Stimulated activated CD4-positive, alpha-beta T cell treated with anti-CD3 and anti-CD28 coated beads, Interleukin-1b, Interleukin-23, amount 100 ng/mL, for 24 hours (primary cell): ENCODE measurements around the gene GARRE1.
"Not testable (repeated sequence)": the region's sequence is repeated elsewhere in the genome, so short reads cannot be mapped to it uniquely, and the experiment has no call there.

Experiments used
- DNase-seq, 4 experiments: peaks; one replicate each; pipeline ENCODE4 v3.0.0-alpha.2; 2020; ENCODE audit warnings: low read depth in 4 of 4, low spot score in 1 of 4

GARRE1 gene

DNA sequence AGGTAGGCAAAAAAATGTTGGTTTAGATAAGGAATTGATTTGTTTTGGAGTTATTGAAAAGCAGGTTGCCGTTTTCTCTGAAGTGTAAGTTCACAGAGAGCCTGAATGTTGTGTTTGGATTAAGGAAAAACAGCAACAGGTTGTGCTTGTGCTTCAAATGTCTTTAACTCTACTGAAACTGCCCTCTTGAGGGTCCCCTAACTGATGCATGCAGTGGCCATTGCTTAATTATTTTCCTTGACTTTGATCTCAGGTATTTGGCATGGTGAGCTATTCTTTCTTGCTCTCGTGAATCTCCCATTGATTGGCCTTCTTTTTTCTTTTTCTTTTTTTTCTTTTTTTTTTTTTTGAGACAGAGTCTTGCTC lies 3.2 kb downstream of the GARRE1 start:
- DNase-seq: no peak

DNA sequence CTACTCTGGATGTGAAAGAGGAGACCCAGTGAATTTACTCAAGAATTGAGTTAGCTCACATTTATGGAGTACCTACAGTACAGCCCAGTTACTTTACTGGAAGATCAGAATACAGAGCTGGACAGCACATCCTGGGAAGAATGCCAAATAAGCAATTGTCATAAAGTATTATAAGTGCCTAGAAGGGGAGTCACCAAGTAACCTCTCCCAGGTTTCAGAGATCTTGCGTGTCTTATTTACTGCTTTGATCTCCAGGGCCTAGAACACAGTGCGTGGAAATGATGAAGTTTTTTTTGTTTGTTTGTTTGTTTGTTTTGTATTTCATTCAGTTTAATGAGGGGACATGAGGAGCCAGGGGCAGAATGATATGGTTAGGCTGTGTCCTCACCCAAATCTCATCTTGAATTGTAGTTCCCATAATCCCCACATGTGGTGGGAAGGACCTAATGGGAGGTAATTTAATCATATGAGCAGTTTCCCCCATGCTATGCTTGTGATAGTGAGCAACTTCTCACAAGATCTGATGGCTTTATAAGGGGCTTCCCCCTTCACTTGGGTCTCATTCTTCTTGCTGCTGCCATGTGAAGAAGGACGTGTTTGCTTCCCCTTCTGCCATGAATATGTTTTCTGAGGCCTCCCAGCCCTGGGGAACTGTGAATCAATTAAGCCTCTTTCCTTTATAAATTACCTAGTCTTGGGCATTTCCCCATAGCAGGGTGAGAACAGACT lies 5.2 kb downstream of the GARRE1 start:
- DNase-seq: no peak

DNA sequence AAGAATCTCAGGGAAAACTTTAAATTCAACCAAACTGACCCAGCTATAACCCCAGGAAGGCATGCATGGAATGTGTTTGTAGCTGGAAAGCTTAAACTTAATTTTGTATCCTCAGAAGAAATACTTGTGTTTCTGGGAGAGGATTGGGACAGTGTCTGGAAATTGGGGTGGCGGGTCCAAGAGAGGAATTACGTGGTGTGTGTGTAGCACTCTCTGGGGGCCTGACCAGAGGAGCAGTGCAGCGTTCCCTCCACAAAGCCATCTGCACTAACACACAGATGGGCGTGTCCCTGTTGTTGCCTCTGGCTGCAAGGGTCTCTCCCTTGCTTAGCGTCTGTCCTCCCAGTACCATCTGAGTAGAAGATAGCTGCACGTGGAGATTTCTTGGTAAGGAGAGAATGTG lies 6.4 kb downstream of the GARRE1 start:
- DNase-seq: no peak

DNA sequence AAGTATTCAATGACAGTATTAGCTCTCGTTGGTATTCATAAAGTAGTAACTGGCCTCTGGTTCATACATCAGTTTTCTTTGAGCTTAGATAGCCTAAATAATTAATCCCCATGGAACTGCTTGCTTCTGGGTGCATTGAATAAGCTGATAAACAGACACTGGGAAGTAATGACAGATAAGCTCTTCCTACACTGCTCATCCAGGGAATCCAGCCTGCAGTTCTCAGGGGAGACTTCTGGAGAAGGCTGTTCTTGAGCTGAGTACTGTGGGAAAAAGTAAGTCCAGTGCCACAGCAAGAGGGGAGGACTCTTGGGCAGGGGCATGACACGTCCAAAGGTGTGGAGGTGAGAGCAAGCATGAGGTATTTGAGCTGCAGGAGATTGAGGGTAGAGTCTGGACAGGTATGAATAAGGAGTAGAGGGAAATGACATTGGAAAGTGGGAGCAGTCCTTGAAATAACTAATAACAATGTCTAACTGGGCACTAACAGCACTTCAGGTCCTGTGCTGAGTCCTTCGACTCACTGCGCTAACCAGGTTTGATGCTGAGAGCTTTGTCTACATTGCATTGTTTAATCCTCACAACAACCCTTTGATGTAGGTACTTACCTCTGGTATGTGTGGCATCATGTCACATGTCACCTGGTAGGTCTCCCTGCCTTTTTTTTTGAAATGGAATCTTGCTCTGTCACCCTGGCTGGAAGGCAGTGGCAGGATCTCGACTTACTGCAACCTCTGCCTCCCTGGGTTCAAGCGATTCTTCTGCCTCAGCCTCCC lies 7.2 kb downstream of the GARRE1 start:
- DNase-seq: no peak

DNA sequence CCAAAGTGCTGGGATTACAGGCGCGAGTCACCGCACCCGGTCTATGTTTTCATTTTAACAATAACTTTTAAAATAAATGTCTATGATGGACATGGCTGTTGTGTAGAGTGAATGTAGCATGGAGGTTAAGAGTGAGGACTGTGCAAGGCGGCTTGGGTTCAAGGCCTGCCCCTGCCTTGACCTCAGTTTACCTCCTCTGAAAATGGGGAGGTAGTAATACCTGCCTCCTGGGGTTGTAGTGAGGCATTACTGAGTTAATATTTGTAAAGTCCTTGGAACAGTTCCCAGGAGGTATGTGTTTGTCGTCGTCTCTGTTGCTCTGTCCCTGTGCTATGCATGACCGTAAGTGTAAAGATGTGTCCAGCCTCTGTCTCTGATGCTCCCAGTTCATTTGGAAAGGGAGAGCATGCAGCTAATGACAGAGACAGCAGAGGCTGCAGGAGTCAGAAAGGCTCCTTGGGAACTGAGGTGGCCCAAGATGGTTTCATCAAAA lies 9.4 kb downstream of the GARRE1 start:
- no peak for DNase-seq

DNA sequence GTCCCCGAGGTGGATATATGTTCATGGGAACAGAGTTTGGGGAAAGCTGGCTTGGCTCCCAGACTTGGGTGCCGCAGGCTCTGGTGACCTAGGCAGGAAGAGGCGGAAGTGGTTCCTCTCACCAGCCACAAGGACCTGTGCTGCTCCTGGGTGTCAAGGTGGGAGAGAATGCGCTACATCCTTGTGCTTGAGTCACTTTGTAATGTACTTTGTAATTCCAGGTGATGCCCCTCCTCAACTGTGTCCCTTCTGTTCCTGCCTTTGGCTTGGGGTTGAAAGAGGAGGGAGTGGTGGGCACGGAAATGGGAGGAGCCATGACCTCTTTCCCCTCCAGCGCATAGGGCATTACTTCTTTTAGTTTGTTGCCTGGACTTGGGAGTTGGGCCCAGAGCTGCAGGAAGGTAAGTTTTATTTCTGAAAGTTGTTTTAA lies 10.9 kb downstream of the GARRE1 start:
- no peak for DNase-seq

DNA sequence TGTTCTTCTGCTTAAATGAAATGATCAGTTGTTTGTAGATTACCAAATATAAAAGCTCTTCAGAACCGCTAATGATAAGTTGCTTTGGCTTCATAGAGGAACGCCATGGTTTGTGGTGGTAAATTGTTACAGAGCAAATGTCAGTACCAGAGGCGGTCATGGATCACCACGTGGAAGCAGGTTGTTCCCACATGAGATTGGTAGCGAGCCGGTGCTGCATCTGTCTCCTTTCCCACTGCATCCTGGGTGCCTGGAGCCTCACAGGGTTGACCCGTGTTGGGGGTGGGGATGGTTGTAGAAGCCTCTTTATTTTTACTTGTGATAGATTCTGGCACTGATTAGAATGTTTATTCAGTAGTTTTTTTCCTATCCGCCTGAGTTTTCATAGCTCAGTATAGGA lies 14.7 kb downstream of the GARRE1 start:
- DNase-seq: no peak

DNA sequence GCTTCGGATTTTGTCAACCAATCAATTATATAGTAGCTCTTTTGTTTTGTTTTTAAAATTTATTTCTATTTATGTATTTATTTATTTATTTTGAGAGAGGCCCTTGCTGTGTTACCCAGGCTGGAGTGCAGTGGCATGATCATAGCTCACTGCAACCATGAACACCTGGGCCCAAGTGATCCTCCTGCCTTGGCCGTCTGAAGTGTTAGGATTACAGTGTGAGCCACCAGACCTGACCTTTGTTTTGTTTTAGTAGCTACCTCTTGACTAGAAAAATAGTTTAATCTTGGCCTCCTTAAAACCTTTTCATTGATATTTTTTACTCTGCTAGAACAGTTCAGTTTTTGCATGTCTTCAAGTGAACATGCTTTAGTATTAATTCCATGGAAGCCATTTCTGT lies 15.1 kb downstream of the GARRE1 start:
- no peak for DNase-seq

DNA sequence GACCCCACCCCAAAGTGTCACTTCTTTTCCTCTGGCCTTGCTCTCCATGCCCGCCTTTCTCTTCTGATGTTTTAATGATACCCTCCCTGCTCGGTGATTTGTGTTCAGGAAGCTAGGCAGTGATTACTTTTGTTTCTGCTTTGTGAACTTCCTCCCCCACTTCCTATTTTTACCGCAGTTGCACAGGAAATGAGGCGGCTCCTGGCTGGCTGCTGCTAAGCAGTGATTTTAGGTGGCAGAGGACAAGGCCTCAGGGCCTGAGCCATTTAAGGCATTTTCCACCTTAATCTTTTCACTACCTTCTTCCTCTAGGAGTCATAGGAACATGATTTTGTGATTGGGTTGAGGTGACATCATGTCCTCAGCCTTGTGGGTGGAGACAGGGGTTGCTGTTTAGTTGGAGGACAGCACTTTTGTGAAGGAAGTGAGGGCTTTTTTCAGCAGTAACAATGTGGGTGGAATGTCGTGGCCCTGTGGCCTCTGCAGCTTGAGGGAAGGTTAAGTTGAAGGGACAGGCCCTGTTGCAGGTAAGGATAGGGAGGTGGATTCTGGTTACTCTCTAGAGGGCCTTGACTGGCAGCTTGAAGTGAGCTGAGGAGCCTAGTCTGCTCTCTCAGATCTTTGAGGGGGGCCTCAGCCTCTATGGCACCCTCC lies 15.7 kb downstream of the GARRE1 start:
- peak in 3 of 4 experiments; percentile 16 to 39 (median 29) for DNase-seq

DNA sequence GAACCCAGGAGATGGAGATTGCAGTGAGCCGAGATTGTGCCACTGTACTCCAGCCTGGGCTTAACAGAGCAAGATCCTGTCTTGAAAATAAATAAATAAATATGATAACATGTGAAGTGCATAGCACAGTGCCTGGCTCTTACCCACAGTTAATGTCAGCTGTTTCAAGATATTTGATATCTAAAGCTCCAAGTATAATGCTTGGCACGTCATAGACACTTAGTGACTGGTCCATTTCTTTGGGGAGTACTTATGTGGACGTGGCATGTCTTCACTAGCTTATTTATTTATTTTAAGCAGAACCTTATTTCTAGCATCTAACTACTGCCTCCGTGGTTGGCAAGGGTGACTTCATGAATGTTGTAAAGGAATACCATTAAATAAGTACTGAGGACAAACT lies 18.8 kb downstream of the GARRE1 start:
- DNase-seq: no peak

DNA sequence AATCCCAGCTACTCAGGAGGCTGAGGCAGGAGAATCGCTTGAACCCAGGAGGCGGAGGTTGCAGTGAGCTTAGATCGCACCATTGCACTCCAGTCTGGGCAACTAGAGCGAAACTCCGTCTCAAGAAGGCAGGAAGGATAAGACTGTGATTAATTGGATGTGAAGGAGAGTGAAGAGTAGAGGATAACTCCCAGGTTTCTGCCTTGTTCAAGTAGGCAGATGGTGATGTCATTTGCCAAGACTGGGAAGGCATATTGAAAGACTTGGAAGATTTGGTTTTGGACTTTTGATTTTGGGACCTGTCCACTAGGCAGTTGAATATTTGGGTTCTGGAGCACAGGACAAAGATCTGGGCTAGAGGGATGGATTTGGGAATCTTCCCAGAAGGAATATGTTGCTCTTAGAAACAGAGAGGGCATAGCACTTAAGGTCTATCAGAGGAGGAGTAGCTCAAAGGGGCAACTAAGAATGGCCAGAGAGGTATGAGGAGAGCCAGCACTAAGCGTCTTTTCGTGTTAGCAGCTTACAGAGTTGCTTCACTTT lies 20.0 kb downstream of the GARRE1 start:
- DNase-seq: no peak

DNA sequence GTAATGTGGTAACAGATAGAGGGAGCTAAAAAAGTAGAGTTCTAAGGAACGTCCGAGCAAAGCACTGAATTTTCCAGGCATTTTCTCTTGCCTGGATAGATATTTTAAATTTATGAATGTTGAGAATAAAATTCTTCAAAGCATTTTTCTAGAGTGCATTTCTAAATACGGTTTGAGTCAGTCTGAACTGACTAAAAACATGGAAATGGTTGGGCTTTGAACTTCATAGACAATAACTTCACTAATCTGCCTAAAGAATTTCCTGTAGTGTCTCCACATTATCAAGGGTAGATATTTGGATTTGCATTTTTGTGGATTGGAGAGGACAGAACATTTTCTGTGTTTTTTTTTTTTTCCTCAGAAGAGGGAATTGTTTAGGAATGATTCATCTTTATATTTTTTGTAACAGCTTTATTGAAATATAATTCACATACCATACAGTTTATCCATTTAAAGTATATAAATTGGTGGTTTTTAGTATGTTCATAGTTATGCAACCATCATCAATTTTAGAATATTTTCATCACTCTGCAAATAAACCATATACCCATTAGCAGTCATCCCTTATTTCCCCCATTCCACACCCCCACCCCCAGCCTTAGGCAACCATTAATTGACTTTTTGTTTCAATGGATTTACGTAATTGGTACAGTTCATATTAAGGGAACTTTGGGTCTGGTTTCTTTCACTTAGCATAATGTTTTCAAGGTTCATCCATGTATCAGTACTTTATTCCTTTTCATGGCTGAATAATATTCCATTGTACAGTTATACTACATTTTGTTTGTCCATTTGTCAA lies 20.7 kb downstream of the GARRE1 start:
- DNase-seq: no peak

DNA sequence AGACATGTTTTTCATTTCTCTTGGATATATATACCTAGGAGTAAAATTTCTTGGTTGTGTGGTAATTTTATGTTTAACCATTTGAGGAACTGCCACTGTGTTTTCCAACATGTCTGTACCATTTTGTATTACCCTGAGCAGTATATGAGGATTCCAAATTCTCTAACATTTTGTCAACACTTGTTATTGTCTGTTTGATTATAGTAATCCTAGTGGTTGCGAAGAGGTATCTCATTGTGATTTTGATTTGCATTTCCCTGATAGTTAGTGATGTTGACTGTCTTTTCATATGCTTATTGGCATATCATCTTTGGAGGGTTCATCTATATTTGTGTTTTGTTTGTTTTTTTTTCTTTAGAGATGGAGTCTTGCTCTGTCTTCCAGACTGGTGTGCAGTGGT lies 21.4 kb downstream of the GARRE1 start:
- DNase-seq: no peak

DNA sequence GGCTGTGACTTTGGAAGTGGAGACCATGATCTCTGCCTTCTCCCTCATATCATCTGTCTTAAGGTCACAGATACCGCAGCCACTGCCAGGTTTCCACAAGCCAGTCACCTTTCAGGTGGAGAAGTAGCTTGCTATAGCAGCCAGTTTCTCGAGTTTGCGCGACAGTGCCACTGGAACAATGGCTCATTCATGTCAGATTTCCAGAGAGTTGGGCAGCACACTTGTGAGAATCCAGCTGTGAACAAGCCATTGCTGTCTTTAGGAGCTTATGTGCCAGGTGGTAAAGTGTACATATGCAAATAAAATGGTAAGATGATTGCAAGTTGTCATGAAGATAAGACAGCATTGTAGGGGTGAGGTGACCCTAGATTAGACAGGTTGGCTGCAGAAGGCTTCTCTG lies 22.3 kb downstream of the GARRE1 start:
- no peak for DNase-seq

DNA sequence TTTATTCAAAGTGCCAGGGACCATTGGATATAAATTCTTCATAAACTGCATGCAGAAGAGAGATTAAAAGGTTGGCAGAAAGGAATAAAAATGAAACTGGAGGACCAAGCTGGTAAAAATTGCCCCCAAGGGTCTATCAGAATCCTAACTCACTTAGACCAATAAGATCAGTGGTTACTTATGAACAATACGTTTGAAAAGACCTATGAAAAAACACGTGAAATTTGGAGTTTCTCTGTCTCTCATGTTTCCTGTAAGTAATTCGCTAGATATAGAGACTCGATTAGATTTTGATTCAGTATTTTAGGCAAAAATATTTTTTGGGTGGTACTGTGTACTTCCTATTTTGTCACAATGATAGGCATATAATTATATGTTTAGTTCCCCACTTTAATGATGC lies 22.9 kb downstream of the GARRE1 start:
- no peak for DNase-seq

DNA sequence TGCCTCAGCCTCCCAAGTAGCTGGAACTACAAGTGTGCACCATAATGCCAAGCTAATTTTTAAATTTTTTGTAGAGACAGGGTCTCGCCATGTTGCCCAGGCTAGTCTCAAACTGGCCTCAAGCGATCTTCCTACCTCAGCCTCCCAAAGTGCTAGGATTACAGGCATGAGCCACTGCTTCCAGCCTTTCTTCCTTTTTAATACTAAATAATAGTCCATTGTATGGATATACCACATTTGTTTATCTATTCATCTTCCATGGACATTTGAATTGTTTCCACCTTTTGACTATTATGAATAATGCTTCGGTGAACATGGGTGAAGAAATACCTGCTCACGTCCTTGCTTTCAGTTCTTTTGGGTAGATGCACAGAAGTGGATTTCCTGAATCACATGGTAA lies 24.4 kb downstream of the GARRE1 start:
- no peak for DNase-seq

DNA sequence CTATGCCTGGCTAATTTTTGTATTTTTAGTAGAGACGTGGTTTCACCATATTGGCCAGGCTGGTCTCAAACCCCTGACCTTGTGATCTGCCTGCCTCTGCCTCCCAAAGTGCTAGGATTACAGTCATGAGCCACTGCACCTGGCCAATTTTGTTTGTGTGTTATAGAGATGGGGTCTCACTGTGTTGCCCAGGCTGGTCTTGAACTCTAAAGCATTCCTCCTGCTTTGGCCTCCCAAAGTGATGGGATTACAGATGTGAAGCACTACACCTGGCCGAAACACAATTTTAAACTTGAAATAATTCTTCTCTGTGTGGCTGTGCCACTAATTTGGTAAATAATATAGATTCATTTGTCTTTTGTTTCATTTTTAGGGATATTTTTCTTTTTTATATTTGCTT lies 27.1 kb downstream of the GARRE1 start:
- not testable (repeated sequence) for DNase-seq

DNA sequence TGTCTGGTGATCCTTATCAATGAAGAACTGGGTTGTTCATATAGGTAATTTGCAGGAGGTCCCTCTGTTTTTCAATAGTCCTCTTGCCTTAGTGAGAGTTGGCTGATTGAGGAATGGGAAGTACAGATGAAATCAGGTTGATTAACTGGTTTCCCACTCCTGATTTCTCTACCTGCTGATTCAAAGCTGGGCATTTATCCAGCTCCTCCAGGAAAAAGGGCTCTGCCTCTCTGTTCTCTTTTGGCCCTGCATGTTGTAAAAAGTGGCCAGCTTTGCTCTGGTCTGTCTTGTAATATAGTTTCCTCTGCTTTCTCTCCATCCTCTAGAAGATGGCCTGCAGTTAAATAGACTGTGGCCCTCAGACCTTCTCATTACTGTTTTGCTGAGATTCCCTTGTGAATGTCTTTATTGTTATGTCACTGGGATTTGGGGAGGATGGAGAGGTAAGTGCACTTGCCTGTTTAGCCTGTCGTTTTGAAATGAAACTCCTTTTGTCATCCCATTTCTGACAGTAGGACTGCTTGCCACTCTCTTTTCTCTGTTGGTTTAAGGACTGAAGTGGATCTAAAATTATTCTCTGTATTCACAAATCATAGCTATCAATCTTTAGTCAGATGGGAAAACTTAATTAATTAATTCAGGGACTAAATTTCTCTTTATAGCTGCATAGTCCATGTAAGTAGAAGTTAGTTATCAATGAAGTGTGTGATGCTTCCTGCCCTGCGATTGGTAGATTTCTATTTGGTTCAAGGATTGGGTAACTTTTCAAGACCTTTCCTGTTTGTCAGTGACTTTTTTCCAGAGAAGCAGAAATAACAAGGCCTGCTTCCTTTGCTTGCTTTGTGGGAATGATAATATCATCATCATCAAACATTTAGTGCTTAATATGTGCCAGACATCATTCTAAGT lies 28.5 kb downstream of the GARRE1 start:
- no peak for DNase-seq

DNA sequence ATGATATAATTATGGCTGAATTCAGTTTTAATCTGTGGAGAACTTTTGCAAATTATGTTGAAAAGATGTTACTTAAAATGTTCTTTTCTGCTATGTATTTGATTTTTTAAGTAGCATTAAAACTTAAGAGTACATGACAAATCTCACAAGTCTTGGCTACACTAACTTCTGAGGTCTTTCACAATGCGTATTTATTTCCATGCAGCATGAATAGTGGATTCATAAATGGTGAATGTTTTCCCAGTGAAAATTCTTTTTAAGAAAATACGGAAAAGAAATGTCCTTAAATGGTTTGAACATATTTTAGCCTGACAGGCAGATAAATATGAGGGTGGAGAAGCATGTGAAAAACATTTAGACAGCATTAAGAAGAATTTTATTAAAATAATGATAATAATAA lies 30.2 kb downstream of the GARRE1 start:
- no peak for DNase-seq

DNA sequence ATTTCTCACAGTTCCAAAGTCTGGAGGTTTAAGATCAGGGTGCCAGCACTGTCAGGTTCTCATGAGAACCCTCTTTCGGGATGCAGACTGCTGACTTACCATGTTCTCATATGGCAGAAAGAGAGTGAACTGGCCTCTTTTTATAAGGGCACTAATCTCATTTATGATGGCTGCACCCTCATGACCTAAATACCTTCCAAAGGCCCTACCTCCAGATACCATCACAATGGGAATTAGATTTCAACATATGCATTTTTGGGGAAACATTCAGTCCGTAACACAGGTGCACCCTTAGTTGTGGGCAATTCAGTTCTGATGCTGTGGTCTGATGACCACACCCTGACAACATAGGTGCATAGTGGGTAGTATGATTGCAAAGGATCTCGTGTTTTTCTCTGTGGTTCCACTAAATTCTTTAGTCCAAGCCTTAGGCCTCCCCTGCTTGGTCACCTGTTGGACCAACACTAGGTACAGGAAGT lies 33.3 kb downstream of the GARRE1 start:
- no peak for DNase-seq
